ENCODE measurements around the gene SEMA3A.

DNA sequence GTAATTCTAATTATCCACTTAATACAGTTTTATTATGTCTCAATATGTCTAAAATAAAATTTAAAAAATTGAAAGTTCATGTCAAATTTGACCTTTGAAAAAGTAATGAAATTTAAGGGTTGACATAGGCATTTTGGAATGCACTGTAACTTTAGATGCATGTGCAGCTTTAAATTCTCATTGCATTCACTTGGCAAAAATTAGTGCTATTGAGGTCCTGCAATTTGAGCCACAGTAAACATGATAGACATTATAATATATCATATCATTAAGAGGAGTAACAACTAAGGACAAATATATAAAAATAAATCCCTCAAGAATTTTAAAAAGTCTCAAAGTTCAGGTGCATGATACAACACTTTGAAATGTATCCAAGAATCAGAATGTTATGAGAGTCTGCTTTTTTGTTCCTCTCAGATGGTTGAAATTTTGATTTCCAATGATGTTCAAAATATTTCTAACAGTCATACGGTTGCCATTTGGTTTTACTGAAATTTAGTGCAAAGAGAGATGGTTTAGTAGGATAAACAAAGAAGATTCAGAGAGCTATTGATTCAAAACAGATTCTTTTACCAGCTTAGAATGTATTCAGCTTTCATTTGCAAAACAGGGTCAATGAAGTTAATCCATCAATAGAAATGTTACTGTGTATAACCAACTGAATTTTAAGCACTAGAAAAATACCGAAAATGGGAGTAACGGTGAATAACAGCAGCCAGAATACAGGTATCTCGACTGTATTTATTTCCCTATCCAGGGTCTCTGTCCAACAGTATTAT is 71.8 kb downstream of the SEMA3A start:
- TF ChIP-seq, protein P1, sequence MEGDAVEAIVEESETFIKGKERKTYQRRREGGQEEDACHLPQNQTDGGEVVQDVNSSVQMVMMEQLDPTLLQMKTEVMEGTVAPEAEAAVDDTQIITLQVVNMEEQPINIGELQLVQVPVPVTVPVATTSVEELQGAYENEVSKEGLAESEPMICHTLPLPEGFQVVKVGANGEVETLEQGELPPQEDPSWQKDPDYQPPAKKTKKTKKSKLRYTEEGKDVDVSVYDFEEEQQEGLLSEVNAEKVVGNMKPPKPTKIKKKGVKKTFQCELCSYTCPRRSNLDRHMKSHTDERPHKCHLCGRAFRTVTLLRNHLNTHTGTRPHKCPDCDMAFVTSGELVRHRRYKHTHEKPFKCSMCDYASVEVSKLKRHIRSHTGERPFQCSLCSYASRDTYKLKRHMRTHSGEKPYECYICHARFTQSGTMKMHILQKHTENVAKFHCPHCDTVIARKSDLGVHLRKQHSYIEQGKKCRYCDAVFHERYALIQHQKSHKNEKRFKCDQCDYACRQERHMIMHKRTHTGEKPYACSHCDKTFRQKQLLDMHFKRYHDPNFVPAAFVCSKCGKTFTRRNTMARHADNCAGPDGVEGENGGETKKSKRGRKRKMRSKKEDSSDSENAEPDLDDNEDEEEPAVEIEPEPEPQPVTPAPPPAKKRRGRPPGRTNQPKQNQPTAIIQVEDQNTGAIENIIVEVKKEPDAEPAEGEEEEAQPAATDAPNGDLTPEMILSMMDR (IDR thresholded peaks at IDR 0.05; ENCODE audit: insufficient read depth, low read length, poor library complexity, severe bottlenecking) = no peak
- TF ChIP-seq EZH2phosphoT487 (conservative IDR thresholded peaks at IDR 0.05; ENCODE audit: low read length) = no peak

Measured in SU-DHL-6 (cell line).